GM12892 (cell line): ENCODE results near the gene LSAMP.
"Not testable (repeated sequence)": the region's sequence is repeated elsewhere in the genome, so short reads cannot be mapped to it uniquely, and the experiment has no call there.

Experiments
- DNase-seq: peaks from one replicate; pipeline ENCODE4 v3.0.0; 2011; ENCODE audit not compliant: insufficient read length
- FAIRE-seq: peaks from 2 replicates; lab custom pipeline; 2011; peaks lifted over from hg19 to GRCh38; lab: Jason Lieb, UNC
- POLR2A ChIP-seq: IDR thresholded peaks from 2 replicates; pipeline ENCODE4 v1.6.1; 2011; ENCODE audit warnings: low read depth, low read length, control low read depth
- POLR2AphosphoS5 ChIP-seq: IDR thresholded peaks from 2 replicates; pipeline ENCODE4 v1.6.1; 2011; ENCODE audit warnings: low read depth, low read length, control low read depth
- TAF1 ChIP-seq: IDR thresholded peaks from 2 replicates; pipeline ENCODE4 v1.6.1; 2011; ENCODE audit warnings: low read depth, mild to moderate bottlenecking, control low read depth, low read length, borderline replicate concordance

LSAMP gene

GRCh38 chr3:115790759-115791158, 654.5 kb downstream of the LSAMP start:
- TF ChIP-seq TAF1 = no peak
- no peak for TF ChIP-seq POLR2A
- TF ChIP-seq POLR2AphosphoS5 = no peak
- FAIRE-seq (no peak), DNase-seq (no peak)

GRCh38 chr3:115789481-115789880, 655.8 kb downstream of the LSAMP start:
- FAIRE-seq = no peak
- TF ChIP-seq POLR2A = no peak
- TF ChIP-seq POLR2AphosphoS5 = no peak
- no peak for TF ChIP-seq TAF1

GRCh38 chr3:115788921-115789470, 656.3 kb downstream of the LSAMP start:
- no peak for TF ChIP-seq POLR2AphosphoS5
- no peak for TF ChIP-seq TAF1
- no peak for TF ChIP-seq POLR2A
- FAIRE-seq = no peak
- DNase-seq = no peak

More at GRCh38 chr3:115789481-115789880, 655.8 kb downstream of the LSAMP start:
- DNase-seq = no peak

- DNase-seq = no peak
- no peak for TF ChIP-seq POLR2A
- TF ChIP-seq TAF1 = no peak
- TF ChIP-seq POLR2AphosphoS5 = no peak
- FAIRE-seq = no peak
Observed at GRCh38 chr3:115787818-115788217, 657.5 kb downstream of the LSAMP start.

GRCh38 chr3:115785782-115786181, 659.5 kb downstream of the LSAMP start:
- no peak for TF ChIP-seq POLR2A
- TF ChIP-seq POLR2AphosphoS5 = no peak
- TF ChIP-seq TAF1 = no peak
- FAIRE-seq = no peak
- no peak for DNase-seq

DNA sequence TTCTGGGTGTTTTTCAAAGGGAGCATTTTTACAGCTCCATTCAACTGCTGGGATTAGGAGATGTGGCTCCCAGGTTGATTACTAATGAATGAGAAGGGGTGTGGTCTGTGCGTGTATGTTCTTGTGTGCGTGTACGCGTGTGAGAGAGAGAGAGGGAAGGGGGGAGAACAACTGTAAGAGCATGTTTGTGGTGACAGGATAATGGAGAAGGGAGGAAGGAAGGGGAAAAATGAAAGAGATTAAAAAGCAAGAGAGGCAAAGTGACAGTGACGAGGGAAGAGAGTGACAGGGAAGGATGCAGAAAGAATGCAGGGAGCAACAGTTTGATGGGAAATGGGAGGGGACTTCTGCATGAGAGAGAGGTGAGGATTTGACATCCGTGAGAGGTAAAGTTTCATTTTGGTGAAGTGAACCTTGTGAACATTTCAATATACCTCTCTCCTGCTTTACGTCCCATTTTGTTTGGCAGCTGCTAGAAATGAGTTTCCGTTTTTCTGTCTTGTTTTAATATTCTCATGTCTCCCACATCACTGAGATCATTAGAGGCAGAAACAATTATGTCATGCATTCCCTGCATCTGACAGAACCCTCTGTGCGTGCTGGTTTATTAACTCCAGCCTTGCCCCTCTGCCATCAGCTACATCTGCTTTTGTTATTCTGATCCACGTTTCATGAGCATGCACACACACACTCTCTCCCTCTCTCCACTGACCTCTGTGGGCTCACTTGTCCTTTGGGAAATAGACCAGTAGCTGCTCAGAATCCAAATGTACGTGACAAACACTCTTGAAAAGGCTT, 660.3 kb downstream of the LSAMP start:
- no peak for DNase-seq
- FAIRE-seq = no peak

GRCh38 chr3:115783938-115784738, 661.1 kb downstream of the LSAMP start:
- DNase-seq = peak; percentile 79
- TF ChIP-seq TAF1 (no peak), POLR2AphosphoS5 (no peak), POLR2A (no peak)
- peak; percentile 99 for FAIRE-seq

More for the DNA sequence above, 660.3 kb downstream of the LSAMP start:
- TF ChIP-seq POLR2A = no peak
- no peak for TF ChIP-seq TAF1
- TF ChIP-seq POLR2AphosphoS5 = no peak

GRCh38 chr3:115783426-115783825, 661.9 kb downstream of the LSAMP start:
- FAIRE-seq = not testable (repeated sequence)

DNA sequence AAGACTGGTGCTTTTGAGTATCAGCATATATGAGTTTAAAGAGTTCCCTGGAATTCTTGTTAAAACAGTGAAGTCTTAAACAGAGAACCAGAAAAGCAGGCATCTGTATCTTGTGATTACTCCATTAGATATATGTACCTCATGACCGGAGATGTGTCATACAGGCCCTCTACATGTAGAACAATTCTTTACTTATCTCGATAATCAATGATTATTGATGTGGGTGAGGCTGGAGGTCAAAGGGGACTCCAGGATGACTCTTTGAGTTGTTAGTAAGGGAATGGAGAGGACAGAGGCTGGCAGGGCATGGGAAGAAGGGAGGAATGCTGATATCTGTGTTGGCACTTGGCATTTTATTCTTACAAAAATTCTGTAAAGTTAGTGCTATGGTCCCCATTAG, 666.3 kb downstream of the LSAMP start:
- no peak for TF ChIP-seq POLR2AphosphoS5
- TF ChIP-seq POLR2A = no peak
- no peak for TF ChIP-seq TAF1
- DNase-seq (no peak), FAIRE-seq (no peak)

More at GRCh38 chr3:115783426-115783825, 661.9 kb downstream of the LSAMP start:
- not testable (repeated sequence) for DNase-seq

DNA sequence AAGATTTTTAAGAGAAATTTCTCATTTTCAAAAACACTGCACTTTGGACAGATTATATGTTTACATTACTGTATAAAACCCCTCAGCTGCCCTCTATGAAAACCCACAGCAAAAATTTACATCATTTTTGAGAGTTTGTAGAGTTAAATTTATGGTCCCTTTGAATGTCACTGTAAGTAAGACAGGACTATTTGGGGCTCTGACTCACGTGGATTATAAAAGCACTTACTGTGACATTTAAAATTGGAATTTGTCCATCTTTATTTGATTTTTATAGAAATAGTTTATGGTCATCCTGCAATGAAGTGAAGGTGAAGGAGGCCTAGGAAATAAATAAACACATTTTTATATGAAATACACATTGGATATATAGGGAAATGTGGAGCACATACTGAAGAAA, 672.3 kb downstream of the LSAMP start:
- DNase-seq (no peak), FAIRE-seq (no peak)
- TF ChIP-seq TAF1 (no peak), POLR2A (no peak), POLR2AphosphoS5 (no peak)

- FAIRE-seq (no peak), DNase-seq (no peak)
- TF ChIP-seq POLR2A (no peak), TAF1 (no peak), POLR2AphosphoS5 (no peak)
Observed at GRCh38 chr3:115768661-115769060, 676.6 kb downstream of the LSAMP start.

GRCh38 chr3:115766587-115767482, 678.5 kb downstream of the LSAMP start:
- no peak for TF ChIP-seq POLR2A
- TF ChIP-seq POLR2AphosphoS5 = no peak
- TF ChIP-seq TAF1 = no peak
- DNase-seq = no peak
- no peak for FAIRE-seq

DNA sequence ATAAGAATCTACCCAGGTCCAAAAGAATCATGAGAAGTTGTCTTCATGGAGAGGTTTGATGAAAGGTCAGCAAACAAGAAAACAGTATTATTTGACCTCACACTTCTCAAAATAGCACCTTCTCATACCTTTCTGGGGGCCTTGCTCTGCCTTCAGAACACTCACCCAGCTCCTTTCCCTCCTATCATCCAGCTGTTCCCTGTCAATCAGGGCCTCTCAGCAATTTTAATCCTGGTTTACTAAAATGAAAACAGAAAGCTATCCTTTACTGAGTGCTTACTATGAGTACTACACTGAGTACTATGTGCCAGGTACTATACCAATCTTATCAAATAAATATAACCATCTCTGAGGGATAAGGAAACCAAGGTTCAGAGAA, 683.4 kb downstream of the LSAMP start:
- FAIRE-seq (no peak), DNase-seq (no peak)
- no peak for TF ChIP-seq POLR2AphosphoS5
- no peak for TF ChIP-seq TAF1
- TF ChIP-seq POLR2A = no peak
